Fibroblast of lung (primary cell): ENCODE results near the gene CRKL. TPM values are rescaled to one million over a fixed set of nuclear protein-coding genes. Genes with fewer than 3 reads are reported as not detected.
"Not testable (repeated sequence)": the region's sequence is repeated elsewhere in the genome, so short reads cannot be mapped to it uniquely, and the experiment has no call there.

Experiments used
- DNase-seq, 2 donors: peaks; one replicate each; pipeline versions ENCODE4 v3.0.0 to v3.0.0-alpha.2; 2010; ENCODE audit warnings: low read depth in 2 of 2
- H2AFZ ChIP-seq: 2 replicates; pipeline ENCODE4 v1.5.1; 2012; ENCODE audit warnings: low read length, control low read depth, inconsistent platforms
- H3K27ac ChIP-seq: 2 replicates; pipeline ENCODE4 v1.5.1; 2011; ENCODE audit warnings: low read length, control low read depth; ENCODE audit not compliant: insufficient read depth
- H3K27me3 ChIP-seq: 2 replicates; pipeline ENCODE4 v1.5.1; 2011; ENCODE audit warnings: mild to moderate bottlenecking, low read length; ENCODE audit not compliant: control insufficient read depth, insufficient read depth
- H3K36me3 ChIP-seq: 2 replicates; pipeline ENCODE4 v1.5.1; 2011; ENCODE audit warnings: low read length; ENCODE audit not compliant: control insufficient read depth, insufficient read depth
- H3K4me1 ChIP-seq: 2 replicates; pipeline ENCODE4 v1.5.1; 2011; ENCODE audit warnings: low read length; ENCODE audit not compliant: control insufficient read depth, insufficient read depth; ENCODE audit errors: extremely low read depth
- H3K4me2 ChIP-seq: 2 replicates; pipeline ENCODE4 v1.5.1; 2011; ENCODE audit warnings: low read length, control low read depth; ENCODE audit not compliant: insufficient read depth; ENCODE audit errors: extremely low read depth
- H3K4me3 ChIP-seq, 4 experiments: fragments of 200-600 bp in 1 of 4; sonication (generic) in 1 of 4; replicated peaks in 1 of 4; 2 replicates each; pipeline ENCODE4 v1.5.1; 2011 to 2016; ENCODE audit warnings: low read length in 4 of 4, low read depth in 3 of 4, mild to moderate bottlenecking in 3 of 4, control low read depth in 2 of 4, inconsistent platforms in 1 of 4, mixed read lengths in 1 of 4; ENCODE audit not compliant: insufficient read depth in 1 of 4; ENCODE audit errors: control extremely low read depth in 1 of 4
- H3K79me2 ChIP-seq: 2 replicates; pipeline ENCODE4 v1.5.1; 2012; ENCODE audit warnings: mild to moderate bottlenecking, low read length, inconsistent platforms; ENCODE audit not compliant: control insufficient read depth, insufficient read depth
- H3K9ac ChIP-seq: 2 replicates; pipeline ENCODE4 v1.5.1; 2011; ENCODE audit warnings: mild to moderate bottlenecking, low read length, control low read depth; ENCODE audit not compliant: insufficient read depth
- H3K9me3 ChIP-seq: 2 replicates; pipeline ENCODE4 v1.5.1; 2012; ENCODE audit warnings: low read depth, low read length; ENCODE audit not compliant: control insufficient read depth, insufficient read depth
- H4K20me1 ChIP-seq: 2 replicates; pipeline ENCODE4 v1.5.1; 2011; ENCODE audit warnings: low read length; ENCODE audit not compliant: control insufficient read depth, insufficient read depth; ENCODE audit errors: extremely low read depth
- CTCF ChIP-seq, 2 donors: IDR thresholded peaks in 1 of 2; conservative IDR thresholded peaks in 1 of 2; 1 replicate in 1 of 2; 2 replicates in 1 of 2; pipeline ENCODE4 v1.5.1; 2011 to 2012; ENCODE audit warnings: low read length in 2 of 2, control low read depth in 1 of 2, inconsistent platforms in 1 of 2, low read depth in 1 of 2, mild to moderate bottlenecking in 1 of 2
- EZH2 ChIP-seq: IDR thresholded peaks from 2 replicates; pipeline ENCODE4 v1.5.1; 2012; ENCODE audit warnings: low read length, control low read depth, mild to moderate bottlenecking; ENCODE audit errors: missing control alignments
- polyA plus RNA-seq, 2 donors: library from polyadenylated mRNA; depleted of rRNA in 1 of 2; stranded (reverse) in 1 of 2; unstranded in 1 of 2; fragments of >200 nt; gene quantifications; 2 replicates each; pipeline ENCODE4 v1.2.1, GENCODE V29; 2011 to 2012; ENCODE audit warnings: missing spikeins in 1 of 2
- total RNA-seq: library from RNA; depleted of rRNA; stranded (reverse); fragments of >200 nt; gene quantifications from 2 replicates; pipeline ENCODE4 v1.2.1, GENCODE V29; 2014

Gene CRKL
- total and polyA plus RNA-seq, 2 donors (not counting 1 experiment from before 2014, with no cell fraction given), result 23.8 to 45.1 TPM

- Histone ChIP-seq H3K9me3 (no peaks in the 10 kb centered on the region), H2AFZ (no peak overlapping the region), H3K4me2 (no peak overlapping the region), H4K20me1 (no peaks in the 10 kb centered on the region), H3K27ac (no peak overlapping the region), H3K27me3 (peaks cover 5% of the 10 kb centered on the region), H3K9ac (no peak overlapping the region), H3K4me3 (no peak overlapping the region), H3K79me2 (no peaks in the 10 kb centered on the region), H3K4me1 (no peaks in the 10 kb centered on the region), H3K36me3 (no peaks in the 10 kb centered on the region)
- no peak for DNase-seq
- TF ChIP-seq CTCF (conservative IDR thresholded peaks at IDR 0.05 in 1 of 2, IDR thresholded peaks at IDR 0.05 in 1 of 2; ENCODE audit: low read depth in 1 of 2, low read length in 2 of 2), result no peak
- TF ChIP-seq EZH2, result no peak
These were observed 51.2 kb downstream of the CRKL start for GRCh38 chr22:20968281-20968977.

- TF ChIP-seq EZH2 (no peak), CTCF (conservative IDR thresholded peaks at IDR 0.05 in 1 of 2, IDR thresholded peaks at IDR 0.05 in 1 of 2; ENCODE audit: low read depth in 1 of 2, low read length in 2 of 2) (no peak)
- Histone ChIP-seq H2AFZ (no peak overlapping the region), H3K4me3 (no peak overlapping the region), H3K9ac (no peak overlapping the region), H3K79me2 (no peaks in the 10 kb centered on the region), H3K27ac (no peak overlapping the region), H3K4me2 (no peak overlapping the region), H3K36me3 (no peaks in the 10 kb centered on the region), H3K4me1 (no peaks in the 10 kb centered on the region), H3K27me3 (no peaks in the 10 kb centered on the region), H4K20me1 (no peaks in the 10 kb centered on the region), H3K9me3 (no peaks in the 10 kb centered on the region)
- DNase-seq, result no peak
These were observed 53.9 kb downstream of the CRKL start for GRCh38 chr22:20970939-20971657.

- H3K79me2 ChIP-seq, H3K27ac ChIP-seq, H3K4me2 ChIP-seq, H3K27me3 ChIP-seq, H3K9me3 ChIP-seq, H4K20me1 ChIP-seq, H3K4me3 ChIP-seq, H3K36me3 ChIP-seq, H3K9ac ChIP-seq, H3K4me1 ChIP-seq, DNase-seq, H2AFZ ChIP-seq: not testable (repeated sequence)
These were observed 54.9 kb downstream of the CRKL start for GRCh38 chr22:20972014-20972694.
